Right lung (tissue), 5 donors: ENCODE data around the gene PEAK3. TPM values are rescaled to one million over a fixed set of nuclear protein-coding genes. Genes with fewer than 3 reads are reported as not detected.

ENCODE experiments used
- DNase-seq, 2 donors: peaks; one replicate each; pipeline ENCODE4 v3.0.0-alpha.2; 2013
- polyA plus RNA-seq, 5 donors: library from polyadenylated mRNA; unstranded; fragments of 120-200 nt; gene quantifications; one replicate each; pipeline versions ENCODE4 v1.2.1 to v1.2.3, GENCODE V29; 2013; ENCODE audit warnings: inconsistent platforms in 1 of 5, low replicate concordance in 1 of 5; ENCODE audit not compliant: insufficient read length in 5 of 5, insufficient read depth in 1 of 5

The PEAK3 gene
- polyA plus RNA-seq, 5 donors: 0.11 to 0.22 (median 0.18) TPM; not detected in 1

DNA sequence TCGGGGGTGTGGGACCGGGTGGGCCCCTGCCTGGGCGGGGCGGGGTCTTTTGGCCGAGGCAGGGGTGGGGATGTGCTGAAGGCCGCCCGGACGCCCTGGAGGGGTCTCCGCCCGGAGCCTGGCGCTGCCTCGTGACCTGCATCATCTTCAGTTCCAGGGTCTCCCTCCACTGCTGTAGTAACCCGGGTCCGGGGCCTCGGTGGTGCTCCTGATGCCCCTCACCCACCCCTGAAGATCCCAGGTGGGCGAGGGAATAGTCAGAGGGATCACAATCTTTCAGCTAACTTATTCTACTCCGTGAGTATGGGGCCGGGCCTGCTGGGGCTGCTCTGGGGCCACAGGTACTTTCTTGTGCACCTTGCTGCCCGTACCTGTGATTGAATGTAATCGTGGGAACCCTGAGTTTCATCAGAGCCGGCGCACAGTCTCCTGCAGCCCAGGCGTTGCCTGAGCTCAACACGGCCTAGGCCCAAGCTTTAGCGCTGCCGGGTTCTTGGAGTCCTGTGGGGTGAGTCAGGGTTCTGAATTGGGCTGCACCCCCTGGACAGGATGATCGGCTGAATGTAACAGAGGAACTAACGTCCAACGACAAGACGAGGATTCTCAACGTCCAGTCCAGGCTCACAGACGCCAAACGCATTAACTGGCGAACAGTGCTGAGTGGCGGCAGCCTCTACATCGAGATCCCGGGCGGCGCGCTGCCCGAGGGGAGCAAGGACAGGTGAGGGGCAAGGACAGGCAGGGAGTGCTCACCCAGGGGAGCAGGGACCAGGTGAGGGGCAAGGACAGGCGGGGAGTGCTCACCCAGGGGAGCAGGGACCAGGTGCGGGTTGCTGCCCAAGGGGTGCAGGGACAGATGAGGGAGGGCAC, 10.5 kb downstream of the PEAK3 start:
- no peak for DNase-seq

DNA sequence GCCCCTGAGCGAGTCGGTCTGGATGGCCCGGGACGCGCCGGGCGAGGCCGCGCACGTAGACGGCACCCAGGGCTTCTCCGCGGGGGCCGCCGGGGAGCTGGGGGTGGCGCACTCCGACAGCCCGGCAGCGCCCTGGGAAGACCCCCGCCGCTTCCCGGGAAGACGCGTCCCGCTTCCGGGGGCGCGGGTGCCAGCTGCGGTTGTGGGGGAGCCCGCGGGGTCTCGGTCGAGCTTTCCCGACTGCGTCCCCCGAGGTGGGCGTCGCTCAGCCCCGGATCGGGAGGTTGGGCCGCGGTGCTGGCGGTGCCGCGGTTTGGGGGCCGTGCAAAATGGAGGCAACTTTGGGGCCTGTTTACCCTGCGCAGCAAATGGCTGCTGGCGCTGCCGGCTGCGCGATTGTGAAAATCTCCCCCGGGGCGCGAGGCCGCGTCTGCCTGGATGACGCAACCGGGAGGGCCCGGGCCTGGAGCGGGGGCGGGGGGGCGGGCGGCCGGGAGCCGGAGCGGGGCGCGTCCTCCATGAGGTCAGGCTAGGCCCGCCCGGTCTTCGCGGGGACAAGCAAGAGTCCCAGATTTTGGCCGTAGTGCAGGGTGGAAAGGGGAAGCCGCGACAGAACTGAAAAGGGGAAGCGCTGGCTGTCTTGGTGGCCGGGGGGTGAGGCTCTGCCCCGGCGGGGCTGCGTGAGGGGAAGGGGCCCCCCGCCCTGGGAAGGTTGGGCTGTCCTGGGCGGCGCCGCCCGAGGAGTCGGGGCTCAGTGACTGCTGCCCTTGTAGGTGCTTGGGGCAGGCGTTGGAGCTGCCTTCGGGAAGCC, 11.3 kb downstream of the PEAK3 start:
- peak; percentile 79 to 86 for DNase-seq

GRCh38 chr19:2270157-2270422, 11.9 kb downstream of the PEAK3 start:
- DNase-seq: no peak

- peak; percentile 97 for DNase-seq
These were observed 12.5 kb downstream of the PEAK3 start for GRCh38 chr19:2269244-2270156.

DNA sequence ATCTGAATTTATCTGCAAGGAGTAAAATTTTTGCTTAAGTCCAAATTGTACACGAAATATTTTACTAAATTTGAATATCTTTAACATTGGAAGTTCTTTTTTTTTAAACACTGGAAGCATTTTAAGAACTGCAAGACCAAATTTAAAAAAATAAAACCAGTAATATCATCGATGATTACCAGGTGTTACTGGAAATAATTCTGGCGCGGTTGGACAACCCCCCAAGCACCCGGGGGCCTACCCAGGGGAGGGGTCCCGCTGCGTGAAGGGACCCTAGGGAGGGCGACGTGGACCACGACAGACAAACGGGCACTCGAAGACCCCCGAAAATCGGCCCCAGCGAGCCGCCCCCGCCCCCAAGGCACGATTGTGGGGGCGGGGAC, 13.1 kb downstream of the PEAK3 start:
- DNase-seq: no peak

- no peak for DNase-seq
These were observed 13.5 kb downstream of the PEAK3 start for GRCh38 chr19:2268480-2268830.

GRCh38 chr19:2266183-2266993, 15.6 kb downstream of the PEAK3 start:
- DNase-seq: peak in 1 of 2 donors; percentile 44

GRCh38 chr19:2261438-2262172, 20.4 kb downstream of the PEAK3 start:
- DNase-seq: no peak

GRCh38 chr19:2260341-2260805, 21.6 kb downstream of the PEAK3 start:
- DNase-seq: no peak

DNA sequence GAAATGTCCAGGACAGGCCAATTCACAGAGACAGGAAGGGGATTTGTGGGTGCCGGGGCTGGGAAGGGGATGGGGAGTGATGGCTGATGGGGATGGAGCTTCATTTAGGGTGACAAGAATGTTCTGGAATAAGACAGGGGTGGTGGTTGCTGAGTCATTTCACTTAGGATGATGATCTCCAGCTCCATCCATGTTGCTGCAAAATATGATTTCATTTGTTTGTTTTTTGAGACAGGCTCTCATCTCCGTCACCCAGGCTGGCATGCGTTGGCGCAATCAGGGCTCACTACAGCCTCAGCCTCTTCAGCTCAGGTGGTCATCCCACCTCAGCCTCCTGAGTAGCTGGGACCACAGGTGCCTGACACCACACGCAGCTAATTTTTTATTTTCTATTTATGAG, 22.6 kb downstream of the PEAK3 start:
- no peak for DNase-seq

- no peak for DNase-seq
These were observed 25.8 kb downstream of the PEAK3 start, which contains the start of gene JSRP1 for GRCh38 chr19:2255982-2256685. Gene JSRP1 (minus strand): TSS chr19:2256417. CDS start chr19:2255314, 1,103 bp downstream.

DNA sequence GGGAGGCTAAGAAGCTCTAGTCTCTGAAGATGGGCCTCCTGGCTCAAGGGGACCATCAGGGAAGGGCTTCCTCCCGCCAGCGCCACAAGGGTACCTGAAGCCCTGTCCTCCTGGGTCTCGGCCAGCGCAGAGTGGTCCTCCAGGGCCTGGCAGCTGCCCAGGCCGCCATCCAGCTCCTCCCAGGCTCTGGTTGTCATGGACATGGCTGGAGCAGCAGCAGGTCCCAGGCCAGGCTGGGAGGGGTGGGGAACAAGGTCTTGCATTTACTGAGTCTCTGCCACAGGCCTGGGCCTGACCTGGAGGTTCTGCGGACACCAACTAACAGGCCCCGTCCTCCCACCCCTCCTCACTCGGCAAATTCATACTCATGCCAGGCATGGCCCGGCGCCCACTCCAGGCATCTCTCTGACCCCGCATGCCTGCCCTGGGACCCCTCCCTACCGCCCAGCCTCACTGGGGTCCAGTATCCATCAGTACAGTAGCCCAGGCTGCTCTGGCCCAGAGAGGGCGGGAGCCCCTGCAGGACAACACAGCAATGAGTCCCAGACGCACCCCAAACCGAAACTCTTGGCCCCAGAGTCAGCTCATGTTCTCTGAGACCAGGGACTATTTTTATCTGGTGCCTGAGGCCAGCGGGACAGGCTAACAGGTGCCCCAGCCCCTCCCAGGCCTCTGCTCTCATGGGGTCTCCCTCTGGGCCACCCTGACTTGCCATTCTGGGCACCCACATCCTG, 26.7 kb downstream of the PEAK3 start:
- DNase-seq: no peak

- DNase-seq: no peak
These were observed 27.7 kb downstream of the PEAK3 start for GRCh38 chr19:2254064-2254872.

- DNase-seq: no peak
These were observed 28.6 kb downstream of the PEAK3 start for GRCh38 chr19:2253106-2254063.

- DNase-seq: no peak
These were observed 29.2 kb downstream of the PEAK3 start for GRCh38 chr19:2252797-2253105.

DNA sequence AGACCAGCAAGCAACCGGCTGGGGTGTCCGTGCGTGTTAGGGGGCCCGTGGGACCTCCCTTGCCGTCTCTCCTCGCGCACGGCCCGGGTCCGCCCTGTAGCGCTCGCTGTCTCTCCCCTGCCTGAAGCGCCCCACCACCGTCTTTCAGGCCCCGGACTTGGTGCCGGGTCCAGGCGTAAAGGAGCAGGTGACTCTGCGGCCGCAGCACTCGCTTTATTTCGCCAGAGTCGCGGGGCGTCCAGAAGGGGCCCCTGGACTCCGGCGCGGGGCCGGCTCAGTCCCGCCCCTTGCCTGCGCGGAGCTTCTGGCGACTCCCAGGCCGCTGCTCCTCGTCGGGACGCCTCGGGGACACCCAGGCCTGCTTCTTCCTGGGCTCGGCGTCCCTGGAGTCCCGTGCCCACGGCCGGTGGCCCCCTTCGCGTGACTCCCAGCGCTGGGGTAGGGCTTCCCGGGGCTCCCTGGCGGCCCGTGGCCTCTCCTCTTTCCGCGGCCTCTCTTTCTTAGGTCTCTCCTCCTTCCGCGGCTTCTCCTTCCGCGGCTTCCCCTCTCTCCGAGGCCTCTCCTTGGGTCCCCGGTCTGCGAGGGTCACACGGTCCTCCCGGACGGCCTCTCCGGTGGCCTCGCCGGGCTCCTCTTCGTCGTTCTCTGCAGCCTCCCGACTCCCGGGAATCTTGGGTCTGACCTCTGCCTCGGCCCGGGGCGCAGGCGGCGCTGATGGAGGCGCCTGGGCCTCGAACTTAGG, 29.7 kb downstream of the PEAK3 start:
- DNase-seq: no peak
